Progenitor cell of endocrine pancreas (in vitro differentiated cells): ENCODE measurements around the gene EXOC3L4. TPM values are rescaled to one million over a fixed set of nuclear protein-coding genes. Genes with fewer than 3 reads are reported as not detected.

Experiments
- DNase-seq: peaks from one replicate; pipeline ENCODE4 v3.0.0; 2021; ENCODE audit warnings: low spot score; ENCODE audit not compliant: unreplicated experiment
- H3K27ac Mint-ChIP-seq: 2 replicates; pipeline ENCODE4 v1.8.0; 2021; ENCODE audit warnings: mild to moderate bottlenecking, moderate library complexity, mixed read lengths
- H3K27me3 Mint-ChIP-seq: 2 replicates; pipeline ENCODE4 v1.8.0; 2021; ENCODE audit warnings: mixed read lengths
- H3K36me3 Mint-ChIP-seq: 2 replicates; pipeline ENCODE4 v1.8.0; 2022; ENCODE audit warnings: mixed read lengths; ENCODE audit not compliant: insufficient read depth
- H3K4me1 Mint-ChIP-seq: 2 replicates; pipeline ENCODE4 v1.8.0; 2021; ENCODE audit warnings: low read depth, mixed read lengths
- H3K4me3 Mint-ChIP-seq: 2 replicates; pipeline ENCODE4 v1.8.0; 2021; ENCODE audit warnings: low read depth, mild to moderate bottlenecking, moderate library complexity, mixed read lengths
- H3K9me3 Mint-ChIP-seq: 2 replicates; pipeline ENCODE4 v1.8.0; 2021; ENCODE audit warnings: low read depth, mixed read lengths
- CTCF ChIP-seq: fragments of 200-600 bp; sonication (generic); IDR thresholded peaks from one replicate; pipeline ENCODE4 v1.5.0; 2021; ENCODE audit warnings: antibody characterized with exemption, mild to moderate bottlenecking; ENCODE audit not compliant: unreplicated experiment
- total RNA-seq: library from RNA; stranded (reverse); gene quantifications from 2 replicates; pipeline ENCODE4 v1.2.1, GENCODE V29; 2021

EXOC3L4 gene
- total RNA-seq, 1 donor from 2014 or later: 30.8 TPM

DNA sequence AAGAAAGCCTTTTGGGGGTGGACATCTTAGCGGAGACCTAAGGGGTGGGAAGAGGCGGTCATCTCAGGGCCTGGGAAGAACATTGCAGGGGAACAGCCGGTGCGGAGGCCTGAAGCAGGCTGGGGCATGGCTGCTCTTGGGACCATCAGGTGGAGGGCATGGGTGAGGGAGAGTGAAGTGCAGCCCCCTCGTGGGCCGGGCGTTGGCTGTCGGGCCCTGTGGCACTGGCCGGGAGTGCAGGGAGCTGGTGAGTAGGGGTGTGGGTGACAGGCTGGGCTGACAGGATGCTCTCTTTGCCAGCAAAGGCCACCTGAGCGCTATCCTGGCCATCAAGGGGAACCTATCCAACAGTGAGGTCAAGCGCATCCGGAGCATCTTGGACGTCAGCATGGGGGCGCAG is 40.4 kb downstream of the EXOC3L4 start:
- H3K36me3 Mint-ChIP-seq: no peaks in the 10 kb centered on the region
- peaks cover 12% of the 10 kb centered on the region for H3K4me1 Mint-ChIP-seq
- no peak overlapping the region for H3K4me3 Mint-ChIP-seq

GRCh38 chr14:103135333-103136260 is 41.1 kb downstream of the EXOC3L4 start:
- H3K27me3 Mint-ChIP-seq: peaks cover 19% of the 10 kb centered on the region
- no peaks in the 10 kb centered on the region for H3K36me3 Mint-ChIP-seq
- H3K4me1 Mint-ChIP-seq: peaks cover 12% of the 10 kb centered on the region
- H3K4me3 Mint-ChIP-seq: no peak overlapping the region
- DNase-seq: no peak
- no peak for TF ChIP-seq CTCF
- H3K27ac Mint-ChIP-seq: no peak overlapping the region
- H3K9me3 Mint-ChIP-seq: no peaks in the 10 kb centered on the region

More for the DNA sequence above, 40.4 kb downstream of the EXOC3L4 start:
- DNase-seq: no peak
- H3K9me3 Mint-ChIP-seq: no peaks in the 10 kb centered on the region
- TF ChIP-seq CTCF: no peak
- H3K27ac Mint-ChIP-seq: no peak overlapping the region
- peaks cover 16% of the 10 kb centered on the region for H3K27me3 Mint-ChIP-seq

- no peak for TF ChIP-seq CTCF
- Mint-ChIP-seq H3K27me3 (peaks cover 25% of the 10 kb centered on the region), H3K9me3 (no peaks in the 10 kb centered on the region), H3K4me3 (no peak overlapping the region), H3K4me1 (peaks cover 12% of the 10 kb centered on the region), H3K36me3 (no peaks in the 10 kb centered on the region), H3K27ac (no peak overlapping the region)
- no peak for DNase-seq
Observed at GRCh38 chr14:103136388-103137271, 42.1 kb downstream of the EXOC3L4 start.

DNA sequence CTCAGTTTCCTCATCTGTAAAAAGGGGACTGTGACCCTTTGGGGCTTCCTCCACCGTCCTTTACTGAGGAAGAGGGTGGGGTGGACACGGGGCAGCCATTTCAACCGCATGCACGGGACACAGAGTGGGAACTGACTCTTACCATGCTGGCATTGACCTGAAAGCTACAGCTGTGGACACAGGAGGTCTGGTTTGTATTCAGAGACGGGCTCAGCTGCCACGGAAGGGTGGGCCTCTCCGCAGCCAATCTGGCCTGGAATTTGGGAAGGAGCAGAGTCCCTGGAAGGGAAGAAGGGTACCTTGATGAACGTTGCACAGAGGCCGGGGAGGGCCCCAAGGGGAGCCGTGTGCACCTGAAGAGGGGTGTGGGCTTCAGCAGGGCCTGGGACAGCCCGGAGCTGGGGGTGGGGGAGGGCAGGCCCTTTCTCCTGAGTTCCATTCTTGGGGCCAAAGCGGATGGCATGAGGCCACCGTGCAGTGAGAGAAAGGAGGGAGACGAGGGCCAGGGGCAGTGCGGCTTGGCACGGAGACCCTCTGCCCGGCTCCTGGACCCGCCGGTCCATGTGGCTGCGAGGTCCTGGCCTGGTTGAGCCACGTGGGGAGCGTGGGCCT is 43.3 kb downstream of the EXOC3L4 start:
- no peak for TF ChIP-seq CTCF
- no peak overlapping the region for H3K27ac Mint-ChIP-seq
- no peak for DNase-seq
- peaks cover 14% of the 10 kb centered on the region for H3K4me1 Mint-ChIP-seq
- no peak overlapping the region for H3K4me3 Mint-ChIP-seq
- peaks cover 36% of the 10 kb centered on the region for H3K27me3 Mint-ChIP-seq
- no peaks in the 10 kb centered on the region for H3K9me3 Mint-ChIP-seq
- no peaks in the 10 kb centered on the region for H3K36me3 Mint-ChIP-seq
